HUES6 (cell line): ENCODE results near the gene NOC2L.
"Not testable (repeated sequence)": the region's sequence is repeated elsewhere in the genome, so short reads cannot be mapped to it uniquely, and the experiment has no call there.

Experiments used
- H3K27ac ChIP-seq: 2 replicates; pipeline ENCODE4 v1.7.0; 2013; ENCODE audit warnings: low read depth, mild to moderate bottlenecking, low read length, inconsistent platforms
- H3K27me3 ChIP-seq: 2 replicates; pipeline ENCODE4 v1.6.1; 2013; ENCODE audit warnings: low read length; ENCODE audit not compliant: control insufficient read depth, insufficient read depth
- H3K36me3 ChIP-seq: 2 replicates; pipeline ENCODE4 v1.6.1; 2013; ENCODE audit warnings: low read length; ENCODE audit not compliant: control insufficient read depth, insufficient read depth
- H3K4me1 ChIP-seq: 2 replicates; pipeline ENCODE4 v1.6.1; 2013; ENCODE audit warnings: low read length; ENCODE audit not compliant: control insufficient read depth, insufficient read depth
- H3K4me3 ChIP-seq: 2 replicates; pipeline ENCODE4 v1.5.1; 2013; ENCODE audit warnings: low read depth, low read length
- H3K9ac ChIP-seq: one replicate; pipeline ENCODE4 v1.6.1; 2013; ENCODE audit warnings: mild to moderate bottlenecking, low read length
- H3K9me3 ChIP-seq: 2 replicates; pipeline ENCODE4 v1.6.1; 2013; ENCODE audit warnings: low read depth, low read length; ENCODE audit not compliant: control insufficient read depth, insufficient read depth

Gene NOC2L

DNA sequence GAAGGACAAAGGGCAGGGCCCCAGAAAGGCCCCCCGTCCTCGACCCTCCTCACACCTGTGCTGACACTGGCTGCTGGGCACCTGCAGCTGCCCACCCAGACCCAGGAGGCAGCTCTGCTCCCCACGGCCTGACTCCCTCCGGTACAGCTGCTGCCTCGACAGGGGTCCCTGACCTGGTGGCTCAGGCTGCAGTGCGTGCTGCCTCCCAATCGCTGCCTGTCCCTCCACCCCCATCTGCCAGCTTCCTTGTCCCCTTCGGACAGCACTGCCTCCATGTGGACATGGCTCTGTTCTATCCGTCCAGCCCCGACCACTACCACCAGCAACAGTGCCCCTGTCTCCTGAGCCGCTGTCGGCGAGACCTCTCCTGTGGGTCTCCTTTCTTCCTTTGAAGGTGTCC is 4.1 kb downstream of the NOC2L start:
- H3K9ac ChIP-seq, result no peak overlapping the region
- H3K4me3 ChIP-seq, result no peak overlapping the region
- H3K27me3 ChIP-seq, result peaks cover 8% of the 10 kb centered on the region
- H3K27ac ChIP-seq, result no peak overlapping the region
- no peaks in the 10 kb centered on the region for H3K9me3 ChIP-seq
- H3K36me3 ChIP-seq, result peaks cover 70% of the 10 kb centered on the region
- H3K4me1 ChIP-seq, result no peaks in the 10 kb centered on the region

DNA sequence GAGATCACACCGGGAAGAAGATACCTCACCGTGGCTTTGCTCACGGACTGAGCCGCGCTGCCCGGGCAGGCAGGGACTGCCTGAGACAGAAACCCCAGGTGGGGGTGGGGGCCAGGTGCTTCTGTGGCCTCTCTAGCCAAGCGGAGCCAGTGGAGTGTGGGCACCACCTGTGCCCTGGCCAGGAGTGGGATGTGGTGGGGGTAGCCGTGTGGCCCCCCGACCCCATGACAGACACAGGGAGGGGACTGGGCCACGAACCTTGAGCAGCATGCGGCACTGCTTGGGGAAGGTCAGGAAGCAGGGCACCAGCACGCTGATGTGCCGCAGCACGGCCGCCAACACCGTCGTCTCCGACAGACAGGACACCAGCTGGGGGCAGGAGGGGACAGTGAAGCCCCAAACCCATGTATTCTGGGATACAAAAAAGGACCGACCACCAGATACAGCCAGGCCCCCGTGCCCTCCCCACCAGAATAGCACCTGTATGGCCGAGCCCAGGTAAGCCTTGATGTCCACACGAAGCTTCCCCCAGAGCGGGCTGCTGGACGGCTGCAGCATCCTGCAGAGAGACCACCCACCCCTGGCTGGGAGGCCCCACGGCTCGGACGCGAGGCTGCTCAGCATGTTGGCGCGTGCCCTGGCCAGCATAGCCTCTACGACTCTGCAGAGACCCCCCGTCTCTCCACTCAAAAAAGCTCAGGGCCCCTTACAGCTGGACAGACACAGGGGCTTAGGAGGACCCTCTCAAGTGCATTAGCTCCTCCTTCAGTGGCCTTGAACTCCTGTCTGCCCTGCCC is 5.3 kb downstream of the NOC2L start:
- Histone ChIP-seq H3K4me3 (no peak overlapping the region), H3K4me1 (no peaks in the 10 kb centered on the region), H3K27me3 (no peaks in the 10 kb centered on the region), H3K9me3 (no peaks in the 10 kb centered on the region), H3K27ac (no peak overlapping the region), H3K36me3 (peaks cover 82% of the 10 kb centered on the region), H3K9ac (no peak overlapping the region)

DNA sequence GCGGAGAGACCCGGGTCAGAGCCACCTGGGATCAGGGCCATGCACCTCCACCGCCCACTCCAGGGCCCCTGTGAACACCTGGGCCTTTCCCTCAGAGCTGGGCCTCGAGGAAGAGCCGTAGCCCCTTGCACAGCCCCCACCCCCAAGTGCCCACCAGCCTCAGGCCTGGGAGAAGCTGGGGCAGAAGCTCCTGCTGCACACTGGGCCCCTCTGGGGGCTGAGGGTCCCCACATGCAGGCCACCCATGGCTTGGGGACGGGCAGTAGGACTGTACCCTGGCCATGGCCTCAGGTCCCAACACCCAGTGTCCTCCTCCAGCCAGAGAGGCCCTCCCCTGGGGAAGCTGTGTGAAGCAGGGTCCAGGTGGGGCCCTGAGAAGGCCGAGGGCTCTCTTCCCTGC is 6.5 kb downstream of the NOC2L start:
- H3K27me3 ChIP-seq, result no peaks in the 10 kb centered on the region
- no peak overlapping the region for H3K9ac ChIP-seq
- no peaks in the 10 kb centered on the region for H3K9me3 ChIP-seq
- H3K4me3 ChIP-seq, result no peak overlapping the region
- no peak overlapping the region for H3K27ac ChIP-seq
- no peaks in the 10 kb centered on the region for H3K4me1 ChIP-seq
- H3K36me3 ChIP-seq, result peaks cover 93% of the 10 kb centered on the region

DNA sequence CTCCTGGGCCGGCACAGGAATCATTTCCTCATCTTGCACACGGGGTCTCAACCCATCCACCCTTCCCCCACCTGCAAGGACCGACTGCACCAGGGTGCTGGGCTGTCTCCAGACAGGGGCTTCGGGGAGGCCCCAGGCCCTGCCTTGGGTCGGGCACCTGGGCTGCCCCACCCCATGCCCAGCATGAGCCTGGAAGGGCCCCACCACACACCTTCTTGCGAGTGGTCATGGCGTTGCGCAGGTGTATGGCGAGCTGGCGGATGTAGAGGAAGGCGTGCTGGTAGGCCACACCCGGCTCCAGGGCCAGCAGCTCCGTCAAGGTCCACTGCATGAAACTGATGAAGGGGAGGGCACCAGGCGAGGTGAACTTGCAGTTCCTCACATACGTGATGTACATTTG is 6.9 kb downstream of the NOC2L start:
- Histone ChIP-seq H3K27me3 (no peaks in the 10 kb centered on the region), H3K4me1 (no peaks in the 10 kb centered on the region), H3K36me3 (peaks cover 97% of the 10 kb centered on the region), H3K9ac (no peak overlapping the region), H3K4me3 (no peak overlapping the region), H3K9me3 (no peaks in the 10 kb centered on the region), H3K27ac (no peak overlapping the region)

DNA sequence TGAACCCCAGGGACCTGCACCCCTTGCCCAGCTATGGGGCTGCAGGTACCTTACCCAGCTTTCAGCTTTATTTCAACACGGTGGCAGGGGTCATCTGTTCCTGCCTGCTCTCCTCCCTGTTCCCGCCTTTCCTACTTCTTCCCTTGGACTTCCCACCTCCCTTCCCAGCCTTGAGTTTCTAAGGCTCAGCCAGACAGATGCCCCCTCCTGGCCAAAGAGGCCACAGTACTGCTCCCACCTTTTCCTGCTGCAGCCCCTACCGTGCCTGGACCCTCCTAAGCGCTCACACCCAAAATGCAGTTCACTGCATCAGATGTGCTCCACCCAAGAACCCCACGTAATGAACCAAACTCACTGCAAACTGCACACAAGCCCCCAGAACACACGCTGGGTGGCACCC is 7.7 kb downstream of the NOC2L start:
- Histone ChIP-seq H3K36me3 (peaks cover 97% of the 10 kb centered on the region), H3K9ac (no peak overlapping the region), H3K4me1 (no peaks in the 10 kb centered on the region), H3K9me3 (no peaks in the 10 kb centered on the region), H3K27me3 (no peaks in the 10 kb centered on the region), H3K27ac (no peak overlapping the region), H3K4me3 (no peak overlapping the region)

DNA sequence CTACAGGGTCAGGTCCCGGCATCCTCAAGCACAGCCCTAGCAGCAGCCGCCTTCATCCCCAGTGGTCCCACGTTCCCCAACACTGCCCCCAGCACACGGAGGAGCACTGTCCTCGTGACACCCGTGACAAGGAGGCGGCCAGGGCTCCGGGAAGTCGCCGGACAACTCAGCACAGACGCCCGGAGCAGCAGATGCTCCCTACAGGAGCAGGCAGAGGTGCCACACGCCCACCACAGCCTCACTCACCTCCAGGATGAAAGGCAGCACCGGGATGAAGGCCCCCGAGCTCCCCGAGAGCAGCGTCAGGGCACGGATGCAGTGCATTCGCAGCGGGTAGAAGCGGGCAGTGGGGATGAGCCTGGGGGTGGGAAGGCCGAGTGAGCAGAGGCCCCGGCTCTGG is 8.2 kb downstream of the NOC2L start:
- H3K36me3 ChIP-seq, result peaks cover 97% of the 10 kb centered on the region

DNA sequence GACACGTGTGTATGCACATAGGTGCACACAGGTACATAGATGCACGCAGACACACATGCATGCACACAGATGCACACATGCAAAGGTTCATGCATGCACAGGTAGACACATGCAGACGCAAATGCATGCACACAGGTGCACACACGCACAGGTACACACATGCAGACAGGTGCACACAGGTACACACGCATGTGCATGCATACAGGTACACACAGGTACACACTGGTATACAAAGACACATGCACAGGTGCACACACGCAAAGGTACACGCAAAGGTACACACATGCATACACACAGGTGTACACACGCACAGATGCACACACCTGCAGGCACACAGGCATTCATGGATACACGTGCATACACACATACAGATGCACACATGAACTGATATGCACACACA is 8.8 kb downstream of the NOC2L start:
- Histone ChIP-seq H3K9me3 (no peaks in the 10 kb centered on the region), H3K36me3 (peaks cover 97% of the 10 kb centered on the region), H3K4me3 (no peak overlapping the region), H3K9ac (no peak overlapping the region), H3K27ac (no peak overlapping the region), H3K4me1 (no peaks in the 10 kb centered on the region), H3K27me3 (no peaks in the 10 kb centered on the region)

More for the DNA sequence above, 8.2 kb downstream of the NOC2L start:
- Histone ChIP-seq H3K4me1 (no peaks in the 10 kb centered on the region), H3K9ac (no peak overlapping the region), H3K27ac (no peak overlapping the region), H3K27me3 (no peaks in the 10 kb centered on the region), H3K9me3 (no peaks in the 10 kb centered on the region), H3K4me3 (no peak overlapping the region)

DNA sequence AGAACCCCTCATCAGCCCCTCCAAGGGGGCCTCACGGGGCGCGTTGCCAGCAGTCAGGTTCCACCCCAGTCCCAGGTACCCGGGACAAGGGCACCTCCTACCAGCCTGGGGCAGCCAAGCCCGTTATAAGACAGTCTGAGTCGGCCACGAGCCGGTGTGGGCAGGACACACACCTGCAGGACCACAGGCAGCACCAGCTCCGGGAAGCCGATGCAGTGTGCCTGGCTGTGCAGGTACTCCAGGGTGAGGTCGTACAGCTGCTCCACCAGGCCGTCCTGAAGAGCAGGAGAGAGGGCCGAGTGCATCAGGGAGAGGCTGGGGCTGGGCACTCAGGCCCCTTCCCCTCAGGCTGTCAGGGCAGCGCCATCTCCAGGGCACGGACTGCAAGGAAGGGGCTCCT is 11.1 kb downstream of the NOC2L start:
- Histone ChIP-seq H3K9ac (no peak overlapping the region), H3K4me3 (no peak overlapping the region), H3K9me3 (no peaks in the 10 kb centered on the region), H3K36me3 (peaks cover 78% of the 10 kb centered on the region), H3K4me1 (peaks cover 4% of the 10 kb centered on the region), H3K27me3 (peaks cover 8% of the 10 kb centered on the region), H3K27ac (no peak overlapping the region)

DNA sequence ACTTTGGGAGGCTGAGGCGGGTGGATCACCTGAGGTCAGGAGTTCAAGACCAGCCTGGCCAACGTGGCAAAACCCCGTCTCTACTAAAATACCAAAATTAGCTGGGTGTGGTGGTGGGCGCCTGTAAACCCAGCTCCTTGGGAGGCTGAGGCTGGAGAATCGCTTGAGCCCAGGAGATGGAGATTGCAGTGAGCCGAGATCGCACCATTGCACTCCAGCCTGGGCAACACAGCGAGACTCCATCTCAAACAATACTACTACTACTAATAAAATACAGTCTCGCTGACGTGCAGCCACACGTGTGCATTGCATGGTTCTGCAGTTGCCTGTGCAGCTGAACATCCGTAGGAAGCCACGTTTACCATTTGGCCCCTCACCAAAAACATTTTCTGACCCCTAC is 12.2 kb downstream of the NOC2L start:
- not testable (repeated sequence) for H3K27ac ChIP-seq, H3K9ac ChIP-seq

DNA sequence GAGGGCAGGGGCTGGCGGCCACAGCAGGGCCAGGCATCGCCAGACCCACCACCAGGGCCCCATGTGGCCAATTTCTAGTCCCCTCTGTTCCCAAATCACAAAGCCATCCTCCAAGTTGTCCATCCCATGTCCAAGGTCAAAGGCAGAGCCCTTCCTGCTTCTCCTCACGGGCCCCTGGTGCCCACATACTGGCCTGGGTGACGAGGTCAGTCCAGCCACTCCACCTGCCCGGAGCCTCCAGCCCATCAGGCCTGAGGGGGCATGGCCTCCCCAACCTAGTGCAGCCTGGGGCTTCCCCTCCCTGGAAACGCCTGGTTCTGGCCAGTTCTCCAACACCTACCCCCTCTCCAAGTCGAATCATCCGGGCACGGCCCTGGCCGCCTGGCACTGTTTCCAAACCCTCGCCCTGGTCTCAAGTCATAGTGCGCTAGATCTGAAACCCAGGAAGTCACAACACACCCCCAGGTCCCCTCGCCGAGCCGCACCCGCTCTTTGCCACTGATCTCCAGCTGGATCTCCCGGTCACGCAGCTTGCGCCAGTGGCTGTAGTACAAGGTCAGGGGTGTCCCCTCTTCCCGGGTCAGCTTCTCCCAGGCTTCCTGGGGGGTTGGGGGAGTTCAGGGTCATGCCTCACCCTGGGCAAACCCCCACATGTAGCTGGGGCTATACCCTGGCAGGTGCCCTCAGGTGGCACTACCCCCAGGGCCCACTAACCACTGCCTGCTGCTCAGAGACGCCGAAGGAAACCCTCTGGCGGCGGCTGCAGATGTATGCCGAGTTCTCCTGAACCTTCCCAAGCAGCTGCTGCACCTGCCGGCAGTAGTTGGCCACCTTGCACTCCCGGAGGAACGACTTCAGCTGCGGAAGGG is 13.1 kb downstream of the NOC2L start:
- Histone ChIP-seq H3K27me3 (peaks cover 26% of the 10 kb centered on the region), H3K9ac (no peak overlapping the region), H3K4me3 (no peak overlapping the region), H3K36me3 (peaks cover 61% of the 10 kb centered on the region), H3K27ac (no peak overlapping the region), H3K4me1 (peaks cover 12% of the 10 kb centered on the region), H3K9me3 (no peaks in the 10 kb centered on the region)

More for the DNA sequence above, 12.2 kb downstream of the NOC2L start:
- peaks cover 67% of the 10 kb centered on the region for H3K36me3 ChIP-seq
- H3K4me1 ChIP-seq, H3K9me3 ChIP-seq, H3K4me3 ChIP-seq: not testable (repeated sequence)
- H3K27me3 ChIP-seq, result peaks cover 18% of the 10 kb centered on the region
